GM18867 (cell line): ENCODE measurements around the gene TESPA1.
"Not testable (repeated sequence)": the region's sequence is repeated elsewhere in the genome, so short reads cannot be mapped to it uniquely, and the experiment has no call there.

Experiments
- ATAC-seq: cut with Tn5 transposase; IDR thresholded peaks from one replicate; pipeline ENCODE4 v1.9.1; 2021; ENCODE audit warnings: mild to moderate bottlenecking, moderate library complexity; ENCODE audit not compliant: unreplicated experiment

Gene TESPA1

GRCh38 chr12:54986773-54987172, 2.2 kb upstream of the TESPA1 start:
- not testable (repeated sequence) for ATAC-seq

- no peak for ATAC-seq
Observed at GRCh38 chr12:54983536-54984101, 943 bp downstream of the TESPA1 start.

- ATAC-seq: no peak
Observed at GRCh38 chr12:54981796-54982195, 2.8 kb downstream of the TESPA1 start.

GRCh38 chr12:54980341-54980740, 4.2 kb downstream of the TESPA1 start:
- no peak for ATAC-seq

GRCh38 chr12:54977857-54978256, 6.7 kb downstream of the TESPA1 start:
- no peak for ATAC-seq

- no peak for ATAC-seq
Observed at GRCh38 chr12:54977155-54977554, 7.4 kb downstream of the TESPA1 start.

- no peak for ATAC-seq
Observed at GRCh38 chr12:54975875-54976274, 8.7 kb downstream of the TESPA1 start.

GRCh38 chr12:54975272-54975671, 9.3 kb downstream of the TESPA1 start:
- ATAC-seq: no peak

- ATAC-seq: no peak
Observed at GRCh38 chr12:54974279-54974678, 10.3 kb downstream of the TESPA1 start.

GRCh38 chr12:54973556-54973955, 11.0 kb downstream of the TESPA1 start:
- no peak for ATAC-seq

GRCh38 chr12:54970741-54971140, 13.8 kb downstream of the TESPA1 start:
- no peak for ATAC-seq

- ATAC-seq: no peak
Observed at GRCh38 chr12:54968181-54968730, 16.3 kb downstream of the TESPA1 start.

GRCh38 chr12:54967461-54967860, 17.1 kb downstream of the TESPA1 start:
- no peak for ATAC-seq

- ATAC-seq: no peak
Observed at GRCh38 chr12:54961190-54961589, 23.4 kb downstream of the TESPA1 start.

- ATAC-seq: peak; percentile 88
Observed at GRCh38 chr12:54959291-54960018, 25.1 kb downstream of the TESPA1 start.

- ATAC-seq: peak; percentile 37
Observed at GRCh38 chr12:54958048-54958658, 26.4 kb downstream of the TESPA1 start.

GRCh38 chr12:54956818-54957641, 27.5 kb downstream of the TESPA1 start:
- ATAC-seq: no peak

GRCh38 chr12:54956322-54956721, 28.2 kb downstream of the TESPA1 start:
- ATAC-seq: no peak

- ATAC-seq: no peak
Observed at GRCh38 chr12:54954801-54955200, 29.8 kb downstream of the TESPA1 start.

GRCh38 chr12:54954228-54954627, 30.3 kb downstream of the TESPA1 start:
- no peak for ATAC-seq

- no peak for ATAC-seq
Observed at GRCh38 chr12:54950071-54950727, 34.4 kb downstream of the TESPA1 start.
